GM18502 (cell line): ENCODE data around the gene ATP6V0A4.
"Not testable (repeated sequence)": the region's sequence is repeated elsewhere in the genome, so short reads cannot be mapped to it uniquely, and the experiment has no call there.

Experiments used
- ATAC-seq: cut with Tn5 transposase; IDR thresholded peaks from one replicate; pipeline ENCODE4 v1.9.1; 2021; ENCODE audit warnings: mild to moderate bottlenecking; ENCODE audit not compliant: unreplicated experiment, poor library complexity

The ATP6V0A4 gene

GRCh38 chr7:138710536-138711385 lies 87.2 kb downstream of the ATP6V0A4 start:
- no peak for ATAC-seq

GRCh38 chr7:138705167-138705566 lies 92.8 kb downstream of the ATP6V0A4 start:
- no peak for ATAC-seq

- no peak for ATAC-seq
Observed at GRCh38 chr7:138701537-138701923, 96.5 kb downstream of the ATP6V0A4 start.

DNA sequence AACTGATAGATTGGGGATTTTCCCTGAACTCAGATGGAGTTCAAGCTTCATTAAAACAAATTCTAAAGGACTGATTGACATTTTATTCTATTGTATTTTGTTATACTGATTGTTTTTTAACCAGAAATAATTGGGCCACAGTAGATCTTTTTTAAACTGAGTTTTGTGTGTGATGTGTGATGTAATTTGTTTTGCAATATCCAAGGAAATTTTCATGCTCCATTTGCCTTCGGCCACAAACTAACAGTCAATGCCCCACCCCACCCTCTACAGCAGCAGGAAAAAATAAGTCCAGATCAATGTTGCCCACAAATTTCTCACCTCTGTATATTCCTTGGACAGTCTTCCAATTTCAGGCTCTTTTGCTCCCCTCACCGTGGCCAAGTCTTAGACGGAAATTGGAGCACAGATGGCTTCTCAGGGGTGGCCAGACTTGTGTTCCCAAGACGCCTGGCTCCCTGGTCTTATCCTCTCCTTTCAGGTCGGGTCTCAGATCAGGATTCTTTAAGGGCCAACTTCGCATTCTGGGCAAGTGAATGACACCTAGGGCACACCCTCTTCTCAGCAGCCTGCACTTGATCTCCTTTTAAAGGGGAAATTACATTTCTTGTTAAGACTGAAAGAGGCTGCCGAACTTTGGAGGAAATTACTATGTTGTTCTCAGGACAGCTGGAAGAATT lies 97.0 kb downstream of the ATP6V0A4 start, which contains the start of gene SVOPL:
Gene SVOPL (minus strand): TSS at position 506 of the 680 bp plus-strand sequence. CDS start 22,317 bp downstream, outside the sequence.
- ATAC-seq: no peak

DNA sequence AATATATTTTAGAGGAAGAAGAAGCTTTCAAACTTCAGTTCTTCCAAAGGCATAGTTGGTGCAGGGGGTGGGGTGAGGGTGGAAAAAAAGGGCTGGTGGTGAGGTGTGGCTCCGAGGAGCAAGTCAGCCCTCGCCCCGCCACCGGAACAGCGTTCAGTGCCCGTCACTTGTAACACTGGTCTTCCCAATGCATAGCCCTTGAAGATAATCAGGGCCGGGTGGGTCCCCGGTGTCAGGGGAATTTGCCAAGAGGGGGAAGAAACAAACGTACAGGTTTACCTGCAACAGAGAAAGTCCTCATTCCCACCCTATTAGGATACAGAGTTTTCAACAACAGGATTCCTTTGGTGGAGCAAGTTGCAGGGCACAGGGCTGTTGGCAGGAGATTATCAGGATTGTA lies 98.3 kb downstream of the ATP6V0A4 start:
- ATAC-seq: no peak

DNA sequence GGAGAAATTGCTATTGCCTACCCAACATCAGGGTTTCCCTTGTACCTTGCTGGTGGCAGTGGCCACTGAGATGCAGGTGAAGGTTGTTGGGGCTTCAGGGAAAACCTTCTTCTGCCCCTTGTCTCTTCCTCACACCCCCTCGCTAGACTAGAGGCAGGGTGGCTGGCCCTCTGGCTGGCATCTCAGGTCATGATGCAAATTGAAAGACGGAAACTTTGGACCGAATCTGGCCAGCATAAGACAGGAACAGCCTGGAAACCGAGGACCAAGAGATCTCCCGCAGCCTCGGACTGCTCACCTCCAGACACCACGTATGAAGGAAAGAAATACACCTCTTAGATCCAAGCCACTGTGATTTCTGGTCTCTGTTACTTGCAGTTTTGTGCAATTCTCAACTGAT lies 99.7 kb downstream of the ATP6V0A4 start:
- ATAC-seq: no peak

DNA sequence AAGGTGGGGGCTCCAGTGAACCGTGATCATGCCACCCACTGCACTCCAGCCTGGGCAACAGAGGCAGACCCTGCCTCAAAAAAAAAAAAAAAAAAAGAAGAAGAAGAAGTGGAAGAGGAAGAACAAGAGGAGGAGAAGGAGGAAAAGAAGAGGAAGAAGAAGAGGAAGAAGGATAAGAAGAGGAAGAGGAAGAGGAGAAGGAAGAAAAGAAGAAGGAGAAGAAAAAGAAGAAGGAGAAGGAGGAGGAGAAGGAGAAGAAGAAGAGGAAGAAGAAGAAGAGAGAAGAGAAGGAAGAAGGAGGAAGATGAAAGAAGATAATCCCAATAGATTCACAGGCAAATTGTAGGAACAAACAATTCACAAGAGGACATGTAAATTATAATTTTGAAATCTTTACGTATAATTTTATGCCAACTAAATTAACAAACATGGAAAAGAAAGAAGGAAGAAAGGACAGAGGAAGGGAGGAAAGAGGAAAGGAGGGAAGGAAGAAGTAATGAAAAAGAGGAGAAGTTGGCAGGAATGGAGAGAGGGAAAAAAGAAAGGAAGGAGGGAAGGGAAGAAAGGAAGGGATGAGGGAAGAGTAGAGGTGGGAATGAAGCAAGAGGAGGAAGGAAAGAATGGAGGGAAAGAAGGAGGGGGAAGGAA lies 100.3 kb downstream of the ATP6V0A4 start:
- ATAC-seq: no peak

DNA sequence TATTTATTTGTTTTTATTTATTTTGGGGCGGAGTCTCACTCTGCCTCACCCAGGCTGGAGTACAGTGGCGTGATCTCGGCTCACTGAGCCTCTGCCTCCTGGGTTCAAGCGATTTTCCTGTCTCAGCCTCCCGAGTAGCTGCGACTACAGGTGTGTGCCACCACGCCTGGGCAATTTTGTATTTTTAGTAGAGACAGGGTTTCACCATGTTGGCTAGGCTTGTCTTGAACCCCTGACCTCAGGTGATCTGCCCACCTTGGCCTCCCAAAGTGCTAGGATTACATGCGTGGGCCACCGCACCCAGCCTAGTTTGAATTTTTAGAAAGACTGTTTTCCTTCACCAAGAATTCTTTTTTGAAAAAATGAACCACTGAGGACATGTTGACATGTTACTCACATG lies 102.2 kb downstream of the ATP6V0A4 start:
- not testable (repeated sequence) for ATAC-seq

DNA sequence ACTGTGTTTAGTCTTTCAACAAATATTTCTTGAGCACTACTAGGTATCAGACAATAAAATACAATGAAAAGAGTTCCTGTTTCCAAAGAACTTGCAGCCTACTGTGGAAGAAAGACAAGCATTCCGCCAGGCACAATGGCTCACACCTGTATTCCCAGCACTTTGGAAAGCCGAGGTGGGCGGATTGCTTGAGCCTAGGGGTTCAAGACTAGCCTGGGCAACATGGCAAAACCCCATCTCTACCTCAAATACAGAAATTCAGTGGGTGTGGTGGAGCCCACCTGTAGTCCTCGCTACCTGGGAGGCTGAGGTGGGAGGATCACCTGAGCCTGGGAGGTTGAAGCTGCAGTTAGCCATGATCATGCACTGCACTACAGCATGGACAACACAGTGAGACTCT lies 102.9 kb downstream of the ATP6V0A4 start:
- ATAC-seq: no peak

GRCh38 chr7:138691178-138691577 lies 106.8 kb downstream of the ATP6V0A4 start:
- ATAC-seq: no peak

- ATAC-seq: no peak
Observed at GRCh38 chr7:138690495-138690894, 107.5 kb downstream of the ATP6V0A4 start.

- ATAC-seq: not testable (repeated sequence)
Observed at GRCh38 chr7:138688037-138688436, 110.0 kb downstream of the ATP6V0A4 start.

- ATAC-seq: no peak
Observed at GRCh38 chr7:138684340-138684739, 113.7 kb downstream of the ATP6V0A4 start.

- ATAC-seq: no peak
Observed at GRCh38 chr7:138679793-138680192, 118.2 kb downstream of the ATP6V0A4 start.

DNA sequence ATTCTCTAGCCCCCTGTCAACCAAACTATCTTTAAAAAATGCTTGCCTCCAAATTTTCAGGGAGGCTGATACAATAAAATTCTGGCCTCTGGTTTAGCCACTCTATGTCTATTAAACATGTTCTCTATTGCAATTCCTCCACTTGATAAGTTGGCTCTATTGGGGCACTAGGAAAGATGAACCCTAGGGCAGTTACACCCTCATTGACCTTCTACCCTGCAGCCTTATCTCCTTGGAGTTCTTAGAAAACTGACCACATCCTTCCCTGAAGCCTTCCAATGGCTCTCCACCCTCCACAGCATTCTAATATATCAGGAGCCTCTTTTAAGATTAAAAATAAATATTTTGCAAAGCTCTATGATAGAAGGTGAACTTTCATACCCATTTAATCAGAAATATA lies 127.4 kb downstream of the ATP6V0A4 start:
- no peak for ATAC-seq

DNA sequence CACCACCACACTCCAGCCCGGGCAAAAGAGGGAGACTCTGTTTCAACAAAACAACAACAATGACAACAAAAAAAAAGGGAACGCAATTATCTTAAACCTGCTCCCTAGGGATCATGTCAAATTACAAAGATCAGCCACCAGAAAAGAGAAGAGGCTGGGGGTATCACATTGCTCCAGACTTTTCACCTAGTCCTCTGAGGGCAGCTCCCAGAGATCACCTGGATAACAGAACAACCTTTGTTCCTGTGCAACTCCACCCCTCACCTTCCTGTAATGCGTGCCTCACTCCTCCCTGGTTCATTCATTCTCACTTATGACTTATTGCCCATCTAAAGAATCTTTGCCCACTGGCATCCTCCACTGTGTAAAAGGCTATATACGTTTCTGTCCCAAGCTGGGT lies 128.6 kb downstream of the ATP6V0A4 start:
- no peak for ATAC-seq

DNA sequence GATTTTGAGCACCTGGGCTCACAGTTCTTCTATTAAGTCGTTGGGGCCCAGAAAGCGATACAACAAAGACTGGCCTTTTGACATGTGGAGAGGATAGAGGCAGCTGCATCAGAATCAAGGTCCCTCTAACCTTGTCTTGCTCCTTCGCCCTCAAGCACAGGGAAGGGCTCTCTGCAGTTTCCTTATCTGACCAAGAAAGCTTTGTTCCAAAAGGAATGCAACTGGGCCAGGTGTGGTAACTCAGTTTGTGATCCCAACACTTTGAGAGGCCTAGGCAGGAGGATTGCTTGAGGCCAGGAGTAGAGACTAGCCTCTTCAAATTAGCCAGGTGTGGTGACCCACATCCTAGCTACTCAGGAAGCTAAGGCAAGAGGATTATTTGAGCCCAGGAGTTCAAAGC lies 129.1 kb downstream of the ATP6V0A4 start:
- ATAC-seq: no peak

- no peak for ATAC-seq
Observed at GRCh38 chr7:138668229-138668596, 129.8 kb downstream of the ATP6V0A4 start.

DNA sequence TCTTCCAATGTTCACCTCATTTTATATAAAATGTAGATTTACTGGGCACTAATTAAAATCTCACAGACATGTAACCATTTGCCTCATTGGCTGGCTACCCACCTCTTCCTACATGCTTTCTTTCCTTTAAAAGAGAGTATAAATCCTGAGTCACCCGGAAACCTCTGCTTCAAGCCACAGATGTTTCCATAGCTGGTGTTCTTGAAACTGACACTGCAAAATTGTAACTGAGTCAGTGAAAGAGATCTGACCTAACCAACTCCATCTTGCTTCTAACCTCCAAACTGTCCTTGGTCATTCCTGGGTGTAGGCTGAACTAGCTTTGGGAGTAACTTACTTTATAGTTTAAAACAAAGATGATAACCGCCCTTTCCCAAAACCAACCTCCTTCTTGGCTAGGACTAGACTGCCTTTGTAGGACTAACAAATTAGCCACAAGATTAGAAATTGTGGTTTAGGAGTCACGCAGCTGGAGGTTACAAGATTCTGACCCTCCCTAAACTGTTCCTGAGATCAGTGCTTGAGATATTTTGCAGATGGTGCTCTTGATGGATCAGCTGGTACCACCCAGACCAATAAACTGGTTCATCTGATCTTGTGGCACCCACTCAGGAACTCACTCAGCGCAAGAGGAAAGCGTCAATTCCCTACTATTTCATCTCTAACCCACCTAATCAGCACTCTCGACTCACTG lies 130.3 kb downstream of the ATP6V0A4 start:
- ATAC-seq: no peak

- no peak for ATAC-seq
Observed at GRCh38 chr7:138666385-138666784, 131.6 kb downstream of the ATP6V0A4 start.
